G401.6 (cell line): Measurements from ENCODE around the gene HYLS1.
"Not testable (repeated sequence)": the region's sequence is repeated elsewhere in the genome, so short reads cannot be mapped to it uniquely, and the experiment has no call there.

ENCODE experiments used
- FAIRE-seq: peaks from 2 replicates; lab custom pipeline; 2012; peaks lifted over from hg19 to GRCh38; lab: Jason Lieb, UNC

HYLS1 gene, protein sequence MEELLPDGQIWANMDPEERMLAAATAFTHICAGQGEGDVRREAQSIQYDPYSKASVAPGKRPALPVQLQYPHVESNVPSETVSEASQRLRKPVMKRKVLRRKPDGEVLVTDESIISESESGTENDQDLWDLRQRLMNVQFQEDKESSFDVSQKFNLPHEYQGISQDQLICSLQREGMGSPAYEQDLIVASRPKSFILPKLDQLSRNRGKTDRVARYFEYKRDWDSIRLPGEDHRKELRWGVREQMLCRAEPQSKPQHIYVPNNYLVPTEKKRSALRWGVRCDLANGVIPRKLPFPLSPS

DNA sequence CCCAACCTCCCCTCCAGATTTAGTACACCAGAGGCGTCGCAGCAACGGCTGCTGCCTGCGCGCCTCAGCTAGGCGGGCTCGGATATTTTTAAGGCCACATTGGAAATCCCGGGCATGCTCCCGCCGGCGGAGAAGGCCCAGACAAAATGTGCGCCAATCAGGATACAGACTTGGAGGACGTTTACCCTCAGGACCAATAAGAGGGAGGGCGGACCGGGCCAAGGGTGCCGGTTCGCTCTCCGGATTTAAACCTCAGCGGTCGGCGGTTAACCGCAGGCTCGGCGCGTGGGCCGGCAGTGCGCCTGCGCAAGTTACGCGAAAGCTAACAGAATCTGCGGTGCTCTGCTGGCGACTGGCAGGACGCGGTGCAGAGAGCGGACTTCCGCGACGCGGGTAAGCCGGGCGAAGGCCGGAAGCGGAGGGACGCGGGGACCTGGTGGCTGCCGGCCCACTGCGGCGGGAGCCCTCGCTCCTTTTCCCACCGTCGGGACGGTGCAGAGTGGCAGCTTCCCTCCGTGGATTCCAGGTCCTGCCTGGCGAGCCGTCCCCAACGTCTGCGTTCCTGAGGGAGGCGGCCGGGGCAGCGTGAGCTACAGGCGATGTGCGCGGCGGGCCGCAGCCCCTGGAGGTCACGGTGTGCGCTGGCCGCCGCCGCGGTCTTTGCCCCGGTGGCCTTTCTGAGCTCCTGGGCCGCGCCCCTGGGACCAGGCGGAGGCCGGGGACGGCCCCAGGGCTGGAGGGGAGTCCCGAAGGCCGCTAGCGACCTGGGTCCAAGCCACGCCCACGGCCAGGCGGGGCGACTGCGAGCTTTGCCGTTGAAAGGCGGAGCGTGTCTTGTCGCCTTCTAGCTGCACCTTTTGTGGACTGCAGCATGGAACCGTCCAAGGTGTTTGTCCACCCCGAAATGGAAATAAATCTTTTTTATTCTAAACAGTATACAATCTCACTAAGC is at the start of gene HYLS1:
TSS of gene HYLS1 (plus strand) at position 296 of the 952 bp plus-strand sequence. CDS start 11,701 bp downstream, outside the sequence.
- no peak for FAIRE-seq

DNA sequence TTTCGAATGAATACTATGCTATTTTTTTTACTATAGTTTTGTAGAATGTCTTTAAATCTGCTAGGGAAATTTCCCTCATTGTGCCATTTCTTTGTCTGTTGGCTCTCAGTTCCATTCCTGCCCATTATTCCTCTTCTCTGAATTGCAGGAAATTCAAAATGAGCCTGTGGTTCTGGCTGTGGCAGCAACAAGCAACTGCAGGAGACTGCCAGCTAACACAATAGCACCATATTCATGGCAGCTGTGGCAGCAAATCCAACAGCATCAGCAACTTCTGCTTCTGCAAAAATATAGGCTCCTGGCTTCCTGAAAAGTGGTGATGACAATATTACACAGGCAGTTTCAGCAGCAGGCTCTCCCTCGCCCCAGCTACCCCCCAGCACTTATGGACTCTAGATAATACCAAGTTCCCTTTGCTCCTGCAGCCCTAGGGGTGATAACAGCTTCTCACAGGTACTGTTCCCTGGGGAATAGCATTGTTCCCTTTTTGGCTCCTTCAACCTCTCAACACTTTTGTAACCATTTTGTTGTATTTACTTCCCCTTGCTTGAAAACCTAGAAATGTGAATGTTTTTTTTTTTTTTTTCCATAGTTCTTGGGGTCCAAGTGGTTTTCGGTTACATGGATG is 45.0 kb upstream of the HYLS1 start:
- FAIRE-seq = no peak

DNA sequence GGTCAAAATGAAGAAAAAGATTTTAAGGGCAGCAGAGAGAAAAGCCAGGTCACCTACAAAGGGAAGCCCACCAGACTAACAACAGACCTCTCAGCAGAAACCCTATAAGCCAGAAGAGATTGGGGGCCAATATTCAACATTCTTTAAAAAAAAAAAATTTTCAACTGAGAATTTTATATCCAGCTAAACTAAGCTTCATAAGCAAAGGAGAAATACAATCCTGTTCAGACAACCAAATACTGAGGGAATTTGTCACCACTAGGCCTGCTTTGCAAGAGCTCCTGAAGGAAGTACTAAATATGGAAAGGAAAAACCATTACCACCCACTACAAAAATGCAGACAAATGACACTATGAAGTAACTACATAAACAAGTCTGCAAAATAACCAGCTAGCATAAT is 41.3 kb upstream of the HYLS1 start:
- FAIRE-seq = no peak

- not testable (repeated sequence) for FAIRE-seq
Measured at GRCh38 chr11:125857670-125858069, 29.8 kb upstream of the HYLS1 start.

DNA sequence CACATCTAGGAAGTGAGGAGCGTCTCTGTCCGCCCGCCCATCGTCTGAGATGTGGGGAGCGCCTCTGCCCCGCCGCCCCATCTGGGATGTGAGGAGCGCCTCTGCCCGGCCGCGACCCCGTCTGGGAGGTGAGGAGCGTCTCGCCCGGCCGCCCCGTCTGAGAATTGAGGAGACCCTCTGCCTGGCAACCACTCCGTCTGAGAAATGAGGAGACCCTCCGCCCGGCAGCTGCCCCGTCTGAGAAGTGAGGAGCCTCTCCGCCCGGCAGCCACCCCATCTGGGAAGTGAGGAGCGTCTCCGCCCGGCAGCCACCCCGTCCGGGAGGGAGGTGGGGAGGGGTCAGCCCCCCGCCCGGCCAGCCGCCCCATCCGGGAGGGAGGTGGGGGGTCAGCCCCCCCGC is 24.7 kb upstream of the HYLS1 start:
- FAIRE-seq = not testable (repeated sequence)

GRCh38 chr11:125865354-125865753 is 22.1 kb upstream of the HYLS1 start:
- FAIRE-seq = not testable (repeated sequence)

GRCh38 chr11:125869521-125869920 is 17.9 kb upstream of the HYLS1 start:
- no peak for FAIRE-seq

GRCh38 chr11:125871391-125872137 is 15.9 kb upstream of the HYLS1 start:
- no peak for FAIRE-seq

DNA sequence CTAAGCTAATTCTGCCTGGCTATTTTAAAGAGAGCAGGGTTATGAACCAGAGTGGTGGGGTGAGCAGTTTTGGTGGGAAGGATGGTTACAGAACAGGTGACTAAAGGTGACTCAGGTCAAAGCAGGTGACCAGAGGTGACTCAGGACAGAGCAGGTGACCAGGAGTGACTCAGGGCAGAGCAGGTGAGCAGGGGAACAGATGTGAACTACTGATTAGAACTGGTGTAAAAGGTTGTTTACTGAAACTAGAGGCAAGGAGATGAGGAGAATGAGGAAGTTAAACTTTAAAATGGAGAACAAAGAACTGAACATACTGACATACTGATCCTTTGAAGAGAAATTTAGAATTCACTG is 15.4 kb upstream of the HYLS1 start:
- no peak for FAIRE-seq

GRCh38 chr11:125873881-125874555 is 13.4 kb upstream of the HYLS1 start:
- no peak for FAIRE-seq

- peak; percentile 64 for FAIRE-seq
Measured at GRCh38 chr11:125874556-125875124, 12.8 kb upstream of the HYLS1 start.

GRCh38 chr11:125881291-125881690 is 6.2 kb upstream of the HYLS1 start:
- no peak for FAIRE-seq

GRCh38 chr11:125883375-125883774 is 4.1 kb upstream of the HYLS1 start:
- FAIRE-seq = no peak

DNA sequence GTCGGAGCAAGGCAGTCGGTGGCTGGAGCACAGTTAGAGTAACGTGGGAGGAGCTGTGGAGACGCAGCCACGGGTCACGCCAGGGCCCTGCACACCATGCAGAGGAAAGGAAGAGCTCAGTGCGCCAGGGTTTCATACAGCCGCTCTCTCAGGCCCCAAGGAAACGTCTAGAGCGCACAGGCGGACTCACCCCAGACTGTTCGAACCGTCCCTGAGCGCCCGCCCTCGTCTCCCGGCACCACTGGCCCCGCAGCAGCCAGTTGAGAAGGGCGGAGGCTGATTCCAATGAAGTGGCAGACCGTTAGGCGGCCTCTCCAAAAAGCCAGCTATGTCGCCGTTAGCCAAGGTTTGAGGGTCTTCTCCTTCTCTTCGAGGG is 483 bp upstream of the HYLS1 start:
- no peak for FAIRE-seq

DNA sequence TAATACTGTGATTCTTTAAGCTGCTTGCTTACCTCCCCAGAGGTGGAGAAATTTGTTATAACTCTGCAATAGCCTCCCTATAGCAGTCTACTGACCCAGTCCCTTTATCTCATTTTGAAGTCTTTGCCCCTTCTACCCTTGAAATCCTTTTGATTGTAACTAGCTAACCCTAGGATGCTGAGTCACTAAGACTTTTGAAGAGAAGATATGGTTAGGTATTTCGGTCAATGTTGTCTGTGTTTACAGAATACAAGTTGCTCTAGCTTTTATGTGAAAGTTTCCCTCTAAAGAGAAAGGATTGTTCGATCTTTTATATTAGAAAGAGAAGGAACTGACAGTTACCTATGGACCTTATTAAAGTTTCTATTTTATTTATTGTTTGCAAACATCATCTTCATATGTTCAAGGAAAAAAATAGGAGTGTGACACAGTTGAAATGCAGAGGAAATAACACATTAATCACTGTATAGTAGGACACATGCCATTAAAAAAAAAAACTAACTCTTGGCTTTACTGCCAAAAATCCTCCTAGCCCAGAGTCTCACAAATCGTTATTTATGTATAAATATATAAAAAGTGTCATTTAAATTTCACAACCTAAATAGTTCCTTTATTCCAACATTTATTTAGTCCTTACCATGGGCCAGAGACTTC is 3.1 kb downstream of the HYLS1 start:
- FAIRE-seq = no peak

DNA sequence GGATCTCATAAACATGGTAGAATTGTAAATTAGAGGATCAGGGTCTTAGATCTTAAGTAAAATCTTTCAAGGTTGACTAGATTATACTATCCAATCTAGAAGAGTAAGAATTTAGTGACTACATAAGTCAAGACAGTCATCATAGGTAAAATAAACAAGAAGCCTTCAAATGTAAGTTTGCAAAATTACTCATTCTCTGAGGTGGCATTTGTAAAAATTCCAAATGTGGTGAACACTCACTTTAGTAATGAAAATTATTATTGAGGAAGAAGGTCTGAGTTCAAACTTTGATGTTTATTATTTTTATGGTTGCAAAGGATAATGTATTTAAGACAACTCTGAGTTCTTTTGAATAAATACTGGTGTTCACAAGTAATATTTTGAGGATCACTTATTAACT is 4.6 kb downstream of the HYLS1 start:
- FAIRE-seq = no peak

DNA sequence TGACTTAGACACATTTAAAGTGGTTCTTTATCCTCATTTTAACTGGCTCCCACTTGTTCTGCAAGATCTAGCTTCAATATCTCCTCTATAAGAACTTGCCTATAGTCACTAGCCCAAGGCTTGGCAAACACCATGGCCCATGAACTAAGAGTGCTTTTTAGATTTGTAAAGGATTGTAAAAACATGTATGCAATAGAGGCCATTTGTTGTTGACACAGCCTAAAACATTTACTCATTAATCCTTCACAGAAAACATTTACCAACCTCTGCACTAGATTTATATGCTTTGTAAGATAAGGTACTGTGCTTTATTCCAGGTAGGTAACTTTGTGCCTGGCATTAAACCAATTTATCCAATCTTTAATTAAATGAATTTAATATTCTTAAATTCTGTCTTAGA is 5.5 kb downstream of the HYLS1 start:
- FAIRE-seq = no peak

- no peak for FAIRE-seq
Measured at GRCh38 chr11:125901872-125902271, 14.4 kb downstream of the HYLS1 start.

GRCh38 chr11:125902277-125902926 is 14.9 kb downstream of the HYLS1 start:
- no peak for FAIRE-seq
